Stimulated activated naive CD8-positive, alpha-beta T cell treated with anti-CD3 and anti-CD28 coated beads, Interleukin-15, amount 100 ng/mL, for 72 hours (primary cell): ENCODE data around the gene CAPN9.
"Not testable (repeated sequence)": the region's sequence is repeated elsewhere in the genome, so short reads cannot be mapped to it uniquely, and the experiment has no call there.

Experiments used
- ATAC-seq: fragments of 150-1000 bp; cut with Tn5 transposase; 2 replicates; pipeline ENCODE4 v1.10.0; 2021; ENCODE audit warnings: mild to moderate bottlenecking, moderate library complexity
- DNase-seq, 2 donors: peaks; one replicate each; pipeline ENCODE4 v3.0.0; 2021 to 2022
- H3K27ac Mint-ChIP-seq, 2 donors: one replicate each; pipeline ENCODE4 v1.8.0; 2022; ENCODE audit warnings: mild to moderate bottlenecking in 2 of 2, mixed read lengths in 2 of 2, moderate library complexity in 2 of 2
- H3K27me3 Mint-ChIP-seq: one replicate; pipeline ENCODE4 v1.8.0; 2022; ENCODE audit warnings: mixed read lengths
- H3K4me1 Mint-ChIP-seq: one replicate; pipeline ENCODE4 v1.8.0; 2022; ENCODE audit warnings: mild to moderate bottlenecking, mixed read lengths
- H3K4me3 Mint-ChIP-seq, 2 donors: one replicate each; pipeline ENCODE4 v1.8.0; 2022; ENCODE audit warnings: mild to moderate bottlenecking in 2 of 2, mixed read lengths in 2 of 2, moderate library complexity in 1 of 2
- H3K9me3 Mint-ChIP-seq, 2 donors: one replicate each; pipeline ENCODE4 v1.8.0; 2022; ENCODE audit warnings: mixed read lengths in 2 of 2

The CAPN9 gene, protein sequence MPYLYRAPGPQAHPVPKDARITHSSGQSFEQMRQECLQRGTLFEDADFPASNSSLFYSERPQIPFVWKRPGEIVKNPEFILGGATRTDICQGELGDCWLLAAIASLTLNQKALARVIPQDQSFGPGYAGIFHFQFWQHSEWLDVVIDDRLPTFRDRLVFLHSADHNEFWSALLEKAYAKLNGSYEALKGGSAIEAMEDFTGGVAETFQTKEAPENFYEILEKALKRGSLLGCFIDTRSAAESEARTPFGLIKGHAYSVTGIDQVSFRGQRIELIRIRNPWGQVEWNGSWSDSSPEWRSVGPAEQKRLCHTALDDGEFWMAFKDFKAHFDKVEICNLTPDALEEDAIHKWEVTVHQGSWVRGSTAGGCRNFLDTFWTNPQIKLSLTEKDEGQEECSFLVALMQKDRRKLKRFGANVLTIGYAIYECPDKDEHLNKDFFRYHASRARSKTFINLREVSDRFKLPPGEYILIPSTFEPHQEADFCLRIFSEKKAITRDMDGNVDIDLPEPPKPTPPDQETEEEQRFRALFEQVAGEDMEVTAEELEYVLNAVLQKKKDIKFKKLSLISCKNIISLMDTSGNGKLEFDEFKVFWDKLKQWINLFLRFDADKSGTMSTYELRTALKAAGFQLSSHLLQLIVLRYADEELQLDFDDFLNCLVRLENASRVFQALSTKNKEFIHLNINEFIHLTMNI

DNA sequence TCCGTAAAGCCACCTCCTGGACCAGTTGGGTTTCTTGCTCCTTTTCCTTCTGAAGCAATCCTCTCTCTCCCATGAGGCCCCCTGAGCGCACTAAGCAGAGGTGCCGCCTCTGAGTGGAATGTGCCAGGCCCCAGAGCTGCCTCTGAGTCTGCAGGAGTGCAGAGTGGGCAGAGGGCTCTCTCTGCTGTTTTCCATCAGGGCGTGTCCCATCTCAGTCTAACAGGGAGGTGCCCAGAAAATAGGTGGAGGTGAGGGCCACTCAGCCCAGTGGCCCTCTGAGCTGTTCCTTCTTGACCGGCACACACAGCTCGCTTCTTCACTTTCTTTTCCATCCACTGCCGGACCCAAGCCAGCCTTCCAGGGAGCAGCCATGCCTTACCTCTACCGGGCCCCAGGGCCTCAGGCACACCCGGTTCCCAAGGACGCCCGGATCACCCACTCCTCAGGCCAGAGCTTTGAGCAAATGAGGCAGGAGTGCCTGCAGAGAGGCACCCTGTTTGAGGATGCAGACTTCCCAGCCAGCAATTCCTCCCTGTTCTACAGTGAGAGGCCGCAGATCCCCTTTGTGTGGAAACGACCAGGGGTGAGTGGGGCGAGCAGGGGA, at the start of gene CAPN9:
Gene CAPN9 (plus strand): TSS at position 262 of the 604 bp plus-strand sequence. CDS start 109 bp downstream, at position 371.
- Mint-ChIP-seq H3K9me3 (no peaks in the 10 kb centered on the region), H3K27me3 (no peaks in the 10 kb centered on the region), H3K4me1 (peaks cover 7% of the 10 kb centered on the region), H3K27ac (peak within 1 kb of the TSS in 1 of 2 donors; percentile 93), H3K4me3 (peak within 1 kb of the TSS in 1 of 2 donors; percentile 67)
- ATAC-seq, result no peak
- no peak for DNase-seq

DNA sequence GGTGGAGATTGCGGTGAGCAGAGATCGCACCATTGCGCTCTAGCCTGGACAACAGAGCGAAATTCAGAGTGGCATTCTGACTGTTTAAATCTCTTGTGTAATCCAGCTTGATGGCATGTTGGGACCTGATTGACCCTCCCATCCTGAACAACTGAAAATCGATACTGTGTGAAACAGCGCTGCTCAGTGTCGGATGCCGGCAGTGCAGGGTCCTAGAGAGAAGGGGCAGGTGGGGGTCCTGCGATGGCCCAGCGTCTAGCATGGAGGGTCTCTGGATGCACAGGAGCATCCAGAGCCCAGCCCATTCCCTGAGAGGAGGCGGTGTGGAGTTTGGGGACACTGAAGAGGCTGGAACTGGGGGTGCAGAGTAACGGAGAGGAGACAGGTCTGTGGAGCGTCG, 49.1 kb upstream of the CAPN9 start:
- peaks cover 11% of the 10 kb centered on the region for H3K4me1 Mint-ChIP-seq
- no peak overlapping the region for H3K4me3 Mint-ChIP-seq
- no peaks in the 10 kb centered on the region for H3K9me3 Mint-ChIP-seq
- DNase-seq, result no peak
- no peaks in the 10 kb centered on the region for H3K27me3 Mint-ChIP-seq
- ATAC-seq, result no peak
- H3K27ac Mint-ChIP-seq, result peak overlapping the region in 1 of 2 donors; percentile 91

DNA sequence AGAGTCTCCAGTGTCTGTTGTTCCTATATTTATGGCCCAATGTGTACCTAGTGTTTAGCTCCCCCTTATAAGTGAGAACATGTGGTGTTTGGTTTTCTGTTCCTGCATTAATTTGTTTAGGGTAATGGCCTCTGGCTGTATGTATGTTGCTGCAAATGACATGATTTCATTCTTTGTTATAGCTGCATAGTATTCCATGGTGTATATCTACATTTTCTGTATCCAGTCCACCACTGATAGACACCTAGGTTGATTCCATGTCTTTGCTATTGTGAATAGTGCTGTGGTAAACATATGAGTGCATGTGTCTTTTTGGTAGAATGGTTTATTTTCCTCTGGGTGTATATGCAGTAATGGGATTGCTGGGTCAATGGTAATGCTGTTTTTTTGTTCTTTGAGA, 48.2 kb upstream of the CAPN9 start:
- H3K27ac Mint-ChIP-seq, H3K9me3 Mint-ChIP-seq, H3K4me3 Mint-ChIP-seq, DNase-seq, ATAC-seq, H3K27me3 Mint-ChIP-seq: not testable (repeated sequence)
- H3K4me1 Mint-ChIP-seq, result peaks cover 10% of the 10 kb centered on the region

DNA sequence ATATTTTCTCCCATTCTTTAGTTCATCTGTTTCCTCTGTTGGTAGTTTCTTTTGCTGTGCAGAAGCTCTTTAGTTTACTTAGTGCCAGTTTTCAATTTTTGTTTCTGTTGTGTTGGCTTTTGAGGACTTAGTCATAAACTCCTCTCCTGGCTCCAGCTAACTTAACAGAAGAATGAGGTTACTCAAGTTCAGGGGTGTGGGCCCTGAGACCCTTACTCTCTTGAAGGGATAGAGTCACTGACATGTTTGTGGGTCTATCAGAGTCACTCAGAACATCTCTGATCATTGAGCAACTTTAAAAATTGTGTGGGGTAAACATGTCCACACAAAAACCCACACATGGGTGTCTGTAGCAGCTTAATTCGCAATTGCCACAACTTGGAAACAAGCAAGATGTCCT, 47.5 kb upstream of the CAPN9 start:
- no peak overlapping the region for H3K4me3 Mint-ChIP-seq
- DNase-seq, result no peak
- peaks cover 3% of the 10 kb centered on the region for H3K4me1 Mint-ChIP-seq

DNA sequence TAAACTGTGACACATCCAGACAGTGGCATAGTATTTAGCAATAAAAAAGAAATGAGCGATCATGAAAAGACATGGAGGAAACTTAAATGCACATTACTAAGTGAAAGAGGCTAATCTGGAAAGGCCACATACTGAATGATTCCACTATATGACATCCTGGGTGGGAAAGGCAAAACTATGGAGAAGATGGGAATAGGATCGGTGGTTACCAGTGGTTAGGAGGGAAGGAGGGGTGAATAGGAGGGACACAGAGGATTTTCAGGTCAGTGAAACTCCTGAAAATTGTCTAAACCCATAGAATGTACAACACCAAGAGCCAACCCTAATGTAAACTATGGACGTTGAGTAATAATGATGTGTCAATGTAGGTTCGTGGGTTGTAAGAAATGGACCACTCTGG, 47.1 kb upstream of the CAPN9 start:
- Mint-ChIP-seq H3K9me3 (no peaks in the 10 kb centered on the region), H3K4me1 (no peaks in the 10 kb centered on the region), H3K4me3 (no peak overlapping the region), H3K27ac (no peak overlapping the region), H3K27me3 (no peaks in the 10 kb centered on the region)
- ATAC-seq (no peak), DNase-seq (no peak)

More for the DNA sequence above, 47.5 kb upstream of the CAPN9 start:
- no peak for ATAC-seq
- Mint-ChIP-seq H3K27ac (no peak overlapping the region), H3K9me3 (no peaks in the 10 kb centered on the region), H3K27me3 (no peaks in the 10 kb centered on the region)

DNA sequence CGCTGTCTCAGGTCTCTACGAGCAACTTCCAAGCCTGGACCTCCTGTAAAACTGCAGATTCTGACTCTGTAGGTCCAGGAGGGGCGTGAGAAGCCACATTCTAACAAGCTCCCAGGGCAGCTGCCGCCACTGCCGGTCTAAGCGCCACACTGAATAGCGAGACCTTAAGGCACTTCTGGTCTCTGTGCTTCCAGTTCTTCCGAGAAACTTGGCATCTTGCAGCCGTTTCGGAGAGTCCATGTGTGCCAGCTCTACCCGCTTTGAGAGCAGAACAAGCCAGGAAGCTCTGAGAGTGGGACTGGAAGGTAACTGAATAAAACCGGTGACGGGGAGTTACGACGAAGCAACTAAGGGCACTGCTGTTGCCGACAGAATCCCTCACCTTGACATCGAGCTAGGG, 45.8 kb upstream of the CAPN9 start:
- DNase-seq (no peak), ATAC-seq (no peak)
- H3K27me3 Mint-ChIP-seq, result no peaks in the 10 kb centered on the region
- no peaks in the 10 kb centered on the region for H3K4me1 Mint-ChIP-seq
- H3K27ac Mint-ChIP-seq, result no peak overlapping the region
- H3K4me3 Mint-ChIP-seq, result no peak overlapping the region
- no peaks in the 10 kb centered on the region for H3K9me3 Mint-ChIP-seq

GRCh38 chr1:230701895-230702768, 45.1 kb upstream of the CAPN9 start:
- no peak for ATAC-seq
- Mint-ChIP-seq H3K27me3 (peaks cover 4% of the 10 kb centered on the region), H3K27ac (no peak overlapping the region), H3K4me1 (no peaks in the 10 kb centered on the region), H3K4me3 (no peak overlapping the region), H3K9me3 (no peaks in the 10 kb centered on the region)
- no peak for DNase-seq

GRCh38 chr1:230702934-230703678, 44.1 kb upstream of the CAPN9 start:
- no peaks in the 10 kb centered on the region for H3K9me3 Mint-ChIP-seq
- no peak for ATAC-seq
- no peak overlapping the region for H3K27ac Mint-ChIP-seq
- H3K4me1 Mint-ChIP-seq, result peaks cover 9% of the 10 kb centered on the region
- no peak overlapping the region for H3K4me3 Mint-ChIP-seq
- H3K27me3 Mint-ChIP-seq, result peaks cover 14% of the 10 kb centered on the region
- no peak for DNase-seq

- DNase-seq, result no peak
- peaks cover 21% of the 10 kb centered on the region for H3K27me3 Mint-ChIP-seq
- H3K4me1 Mint-ChIP-seq, result peaks cover 12% of the 10 kb centered on the region
- no peak overlapping the region for H3K4me3 Mint-ChIP-seq
- no peaks in the 10 kb centered on the region for H3K9me3 Mint-ChIP-seq
- ATAC-seq, result no peak
- H3K27ac Mint-ChIP-seq, result peak overlapping the region in 1 of 2 donors; percentile 5
Observed at GRCh38 chr1:230703679-230704385, 43.4 kb upstream of the CAPN9 start.

DNA sequence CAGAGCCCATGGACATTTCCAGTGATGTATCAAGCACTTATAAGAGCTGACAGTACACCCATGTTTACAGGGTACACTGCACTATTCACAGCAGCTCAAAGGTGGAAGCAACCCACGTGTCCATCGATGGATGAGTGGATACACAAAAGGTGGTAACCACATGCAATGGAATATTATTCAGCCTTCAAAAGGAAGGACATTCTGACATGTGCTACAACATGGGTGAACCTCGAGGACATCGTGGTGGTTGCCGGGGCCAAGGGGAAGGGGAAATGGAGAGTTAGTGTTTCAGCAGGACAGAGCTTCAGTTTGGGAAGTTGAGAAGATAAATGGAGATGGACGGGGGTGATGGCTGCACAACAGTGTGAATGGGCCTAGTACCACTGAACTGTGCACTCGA, 42.4 kb upstream of the CAPN9 start:
- Mint-ChIP-seq H3K27ac (no peak overlapping the region), H3K27me3 (peaks cover 25% of the 10 kb centered on the region), H3K4me1 (peaks cover 12% of the 10 kb centered on the region), H3K4me3 (no peak overlapping the region), H3K9me3 (no peaks in the 10 kb centered on the region)
- ATAC-seq (no peak), DNase-seq (no peak)

GRCh38 chr1:230705289-230706019, 41.7 kb upstream of the CAPN9 start:
- DNase-seq, result no peak
- Mint-ChIP-seq H3K4me1 (peaks cover 12% of the 10 kb centered on the region), H3K27ac (no peak overlapping the region), H3K4me3 (no peak overlapping the region), H3K27me3 (peaks cover 25% of the 10 kb centered on the region), H3K9me3 (no peaks in the 10 kb centered on the region)
- ATAC-seq, result peak; percentile 39

- no peak for ATAC-seq
- Mint-ChIP-seq H3K27me3 (peaks cover 25% of the 10 kb centered on the region), H3K9me3 (no peaks in the 10 kb centered on the region), H3K4me3 (no peak overlapping the region), H3K27ac (no peak overlapping the region), H3K4me1 (peaks cover 12% of the 10 kb centered on the region)
- no peak for DNase-seq
Observed at GRCh38 chr1:230706020-230706699, 41.0 kb upstream of the CAPN9 start.
